OCI-LY7 (cell line): ENCODE results near the gene CAV1.

Source experiments
- EZH2phosphoT487 ChIP-seq: fragments of 200-600 bp; sonication (generic); IDR thresholded peaks from 2 replicates; pipeline ENCODE4 v1.6.1; 2018; ENCODE audit warnings: low read depth, borderline replicate concordance, mild to moderate bottlenecking, mixed run types, antibody characterized with exemption, low read length, moderate library complexity, mixed read lengths
- TF ChIP-seq, protein P1 (sequence below): fragments of 200-600 bp; sonication (generic); conservative IDR thresholded peaks from 2 replicates; pipeline ENCODE4 v1.5.1; 2014; ENCODE audit warnings: mild to moderate bottlenecking, antibody characterized with exemption, low read length, moderate library complexity, mixed read lengths

DNA sequence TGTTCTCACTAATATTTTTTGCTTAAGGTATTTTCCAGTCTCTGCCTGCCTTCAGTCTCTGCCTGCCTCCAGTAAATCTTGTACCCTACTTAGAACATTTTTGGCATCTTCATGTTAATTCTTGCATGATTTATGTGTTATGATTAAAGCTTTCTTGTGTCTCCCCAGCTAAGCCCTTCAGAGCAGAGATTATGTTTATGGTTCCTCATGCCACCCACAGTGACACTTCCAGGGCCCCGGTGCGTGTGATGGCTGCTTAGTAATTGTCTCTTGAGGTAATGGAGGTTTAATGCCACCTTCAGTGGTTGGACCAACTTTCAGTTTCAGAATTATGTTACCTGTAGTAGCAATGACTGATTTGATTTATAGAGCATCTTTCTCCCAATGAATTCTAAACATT lies 76.6 kb downstream of the CAV1 start:
- TF ChIP-seq, protein P1, sequence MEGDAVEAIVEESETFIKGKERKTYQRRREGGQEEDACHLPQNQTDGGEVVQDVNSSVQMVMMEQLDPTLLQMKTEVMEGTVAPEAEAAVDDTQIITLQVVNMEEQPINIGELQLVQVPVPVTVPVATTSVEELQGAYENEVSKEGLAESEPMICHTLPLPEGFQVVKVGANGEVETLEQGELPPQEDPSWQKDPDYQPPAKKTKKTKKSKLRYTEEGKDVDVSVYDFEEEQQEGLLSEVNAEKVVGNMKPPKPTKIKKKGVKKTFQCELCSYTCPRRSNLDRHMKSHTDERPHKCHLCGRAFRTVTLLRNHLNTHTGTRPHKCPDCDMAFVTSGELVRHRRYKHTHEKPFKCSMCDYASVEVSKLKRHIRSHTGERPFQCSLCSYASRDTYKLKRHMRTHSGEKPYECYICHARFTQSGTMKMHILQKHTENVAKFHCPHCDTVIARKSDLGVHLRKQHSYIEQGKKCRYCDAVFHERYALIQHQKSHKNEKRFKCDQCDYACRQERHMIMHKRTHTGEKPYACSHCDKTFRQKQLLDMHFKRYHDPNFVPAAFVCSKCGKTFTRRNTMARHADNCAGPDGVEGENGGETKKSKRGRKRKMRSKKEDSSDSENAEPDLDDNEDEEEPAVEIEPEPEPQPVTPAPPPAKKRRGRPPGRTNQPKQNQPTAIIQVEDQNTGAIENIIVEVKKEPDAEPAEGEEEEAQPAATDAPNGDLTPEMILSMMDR: no peak
- no peak for TF ChIP-seq EZH2phosphoT487
